ENCODE data around the gene EFNB1. TPM values are rescaled to one million over a fixed set of nuclear protein-coding genes. Genes with fewer than 3 reads are reported as not detected.

EFNB1 gene
- total and polyA plus RNA-seq, 4 donors, result 3.6 to 24.0 (median 11.3) TPM

DNA sequence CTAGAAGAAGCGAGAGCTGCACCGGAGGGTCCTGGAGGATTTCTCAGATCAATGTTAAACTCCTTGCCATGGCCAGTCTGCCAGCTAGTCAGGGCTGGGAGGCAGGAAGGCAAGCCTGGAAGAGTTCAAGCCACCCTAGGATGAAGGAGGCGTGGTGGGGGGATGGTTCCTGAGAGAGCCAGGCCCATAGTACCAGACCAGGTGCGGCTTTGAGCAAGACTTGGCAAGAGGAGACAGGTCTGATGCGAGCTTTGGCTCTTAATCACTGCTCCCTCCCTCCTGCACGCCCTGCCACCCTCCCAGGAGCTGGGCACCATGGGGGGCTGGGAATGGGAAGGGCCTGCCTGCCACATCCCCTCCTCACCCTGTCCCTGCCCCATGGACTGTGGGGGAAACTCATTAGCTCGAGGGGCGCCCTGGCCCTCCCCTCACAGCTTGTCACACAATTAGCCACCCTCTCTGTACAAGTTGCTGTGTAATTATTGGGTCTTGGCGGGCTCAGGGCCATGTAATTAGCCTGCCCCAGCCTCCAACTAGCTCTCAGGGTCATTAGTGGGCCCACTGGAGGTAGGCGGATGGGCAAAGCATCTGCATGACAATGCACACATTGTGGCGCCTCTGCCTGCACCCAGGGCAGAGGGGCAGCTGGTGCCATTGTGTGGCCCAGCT lies 50.3 kb downstream of the EFNB1 start:
- no peak overlapping the region for H3K27ac ChIP-seq (ENCODE audit: low read depth in 1 of 2, low read length in 2 of 2)
- H3K9me3 ChIP-seq (ENCODE audit: control insufficient read depth, low read length), result no peaks in the 10 kb centered on the region
- intact Hi-C loops (cut with DNase I), result no loop called here
- no peaks in the 10 kb centered on the region for H3K36me3 ChIP-seq (ENCODE audit: control insufficient read depth in 1 of 2, insufficient read depth in 2 of 2, low read length in 1 of 2)
- H3K27me3 ChIP-seq (ENCODE audit: control insufficient read depth in 1 of 2, insufficient read depth in 2 of 2, low read length in 1 of 2), result no peaks in the 10 kb centered on the region
- H3K4me1 ChIP-seq (ENCODE audit: control insufficient read depth in 1 of 2, insufficient read depth in 2 of 2, low read length in 2 of 2), result no peaks in the 10 kb centered on the region
- no peak for ATAC-seq (ENCODE audit: low FRiP score)
- no peak overlapping the region for H3K4me3 ChIP-seq (ENCODE audit: low read length in 2 of 2)
- 65 to 93% methylated on average over 10 to 11 of the region's 11 CpGs for WGBS, 2 donors
- no peak for DNase-seq

DNA sequence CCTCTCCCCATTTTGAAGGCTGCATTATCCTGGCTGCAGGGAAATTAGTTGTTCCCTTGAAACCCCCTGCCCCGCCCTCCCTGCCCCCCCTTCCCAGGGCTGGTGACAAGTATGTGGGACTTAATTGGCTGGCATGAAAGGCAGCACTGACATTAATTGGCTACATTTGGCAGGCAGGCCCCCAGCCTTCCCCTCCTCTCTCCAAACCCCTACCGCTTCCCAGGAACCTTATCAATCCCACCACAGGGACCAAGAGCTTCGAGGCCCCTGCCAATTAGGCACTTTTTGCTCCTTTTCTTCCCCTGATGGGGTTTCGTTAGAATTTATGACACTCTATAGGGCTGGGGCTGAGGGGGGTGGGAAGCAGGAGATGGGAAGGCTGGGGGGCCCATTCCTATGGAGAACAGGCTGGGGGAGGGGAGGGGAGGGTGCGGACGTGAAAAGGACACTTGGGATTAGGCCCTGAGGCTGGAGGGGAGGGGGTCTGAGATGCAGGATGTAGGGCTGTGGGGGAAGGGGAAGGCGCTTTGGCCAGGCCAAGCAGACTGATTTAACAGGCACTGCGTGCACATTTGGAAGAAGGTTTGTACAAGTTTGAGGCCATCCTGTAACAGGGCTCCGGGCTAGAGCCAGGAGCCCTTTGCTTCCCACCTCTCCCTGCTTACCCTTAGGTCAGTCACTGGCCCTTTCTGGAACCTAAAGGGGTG lies 52.2 kb downstream of the EFNB1 start:
- no peaks in the 10 kb centered on the region for H3K9me3 ChIP-seq (ENCODE audit: control insufficient read depth, low read length)
- no peaks in the 10 kb centered on the region for H3K27me3 ChIP-seq (ENCODE audit: control insufficient read depth in 1 of 2, insufficient read depth in 2 of 2, low read length in 1 of 2)
- H3K27ac ChIP-seq (ENCODE audit: low read depth in 1 of 2, low read length in 2 of 2), result no peak overlapping the region
- 41 to 68% methylated on average over 9 of the region's 9 CpGs for WGBS, 2 donors
- no peaks in the 10 kb centered on the region for H3K36me3 ChIP-seq (ENCODE audit: control insufficient read depth in 1 of 2, insufficient read depth in 2 of 2, low read length in 1 of 2)
- no peak overlapping the region for H3K4me3 ChIP-seq (ENCODE audit: low read length in 2 of 2)
- intact Hi-C loops (cut with DNase I), result no loop called here
- ATAC-seq (ENCODE audit: low FRiP score), result no peak
- no peaks in the 10 kb centered on the region for H3K4me1 ChIP-seq (ENCODE audit: control insufficient read depth in 1 of 2, insufficient read depth in 2 of 2, low read length in 2 of 2)
- DNase-seq, result no peak

DNA sequence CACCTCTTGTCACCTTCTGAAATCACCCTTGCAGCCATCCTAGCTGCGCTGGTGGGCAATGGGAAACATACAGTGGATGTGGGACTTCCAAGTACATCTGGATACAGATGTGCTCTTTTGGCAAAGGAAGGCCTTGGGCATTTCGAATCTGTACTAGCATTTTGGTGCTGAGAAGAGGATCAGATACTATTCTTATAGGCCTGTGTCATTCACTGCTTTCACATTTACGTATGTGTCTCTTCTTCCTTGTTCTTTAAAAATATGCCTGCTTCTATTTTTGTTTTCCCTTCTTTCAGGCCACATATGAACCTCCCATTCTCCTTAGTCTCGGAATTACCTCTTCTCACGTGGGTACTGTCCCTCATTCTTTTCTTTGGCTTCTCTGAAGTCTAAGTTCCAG lies 53.1 kb downstream of the EFNB1 start:
- Histone ChIP-seq H3K27me3 (ENCODE audit: control insufficient read depth in 1 of 2, insufficient read depth in 2 of 2, low read length in 1 of 2) (no peaks in the 10 kb centered on the region), H3K4me1 (ENCODE audit: control insufficient read depth in 1 of 2, insufficient read depth in 2 of 2, low read length in 2 of 2) (no peaks in the 10 kb centered on the region), H3K36me3 (ENCODE audit: control insufficient read depth in 1 of 2, insufficient read depth in 2 of 2, low read length in 1 of 2) (no peaks in the 10 kb centered on the region), H3K4me3 (ENCODE audit: low read length in 2 of 2) (no peak overlapping the region), H3K27ac (ENCODE audit: low read depth in 1 of 2, low read length in 2 of 2) (no peak overlapping the region), H3K9me3 (ENCODE audit: control insufficient read depth, low read length) (no peaks in the 10 kb centered on the region)
- intact Hi-C loops (cut with DNase I), result no loop called here
- no peak for ATAC-seq (ENCODE audit: low FRiP score)
- DNase-seq, result no peak
- 48 to 74% methylated on average over 5 of the region's 5 CpGs for WGBS, 2 donors

DNA sequence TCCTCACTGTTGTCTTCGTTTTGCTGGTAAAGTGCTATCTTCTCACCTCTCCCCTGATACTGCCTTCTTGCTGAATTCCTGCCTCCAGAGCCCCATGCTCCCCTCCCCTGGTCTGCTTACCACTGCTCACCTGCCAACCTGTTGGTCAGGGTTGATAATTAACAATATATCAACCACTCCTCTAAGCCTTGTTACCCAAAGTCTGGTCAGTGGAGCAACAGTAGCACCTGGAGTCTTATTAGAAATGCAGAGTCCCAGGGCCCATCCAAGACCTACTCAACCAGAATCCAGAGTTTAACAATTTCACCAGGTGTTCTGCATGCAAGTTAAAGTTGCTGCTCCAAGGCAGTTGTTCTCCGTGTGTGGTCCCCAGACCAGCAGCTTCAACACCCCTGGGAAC lies 55.0 kb downstream of the EFNB1 start:
- H3K4me3 ChIP-seq (ENCODE audit: low read length in 2 of 2), result no peak overlapping the region
- intact Hi-C loops (cut with DNase I), result no loop called here
- H3K27ac ChIP-seq (ENCODE audit: low read depth in 1 of 2, low read length in 2 of 2), result no peak overlapping the region
- H3K9me3 ChIP-seq (ENCODE audit: control insufficient read depth, low read length), result no peaks in the 10 kb centered on the region
- ATAC-seq (ENCODE audit: low FRiP score) (no peak), DNase-seq (no peak)
- no peaks in the 10 kb centered on the region for H3K36me3 ChIP-seq (ENCODE audit: control insufficient read depth in 1 of 2, insufficient read depth in 2 of 2, low read length in 1 of 2)
- H3K27me3 ChIP-seq (ENCODE audit: control insufficient read depth in 1 of 2, insufficient read depth in 2 of 2, low read length in 1 of 2), result no peaks in the 10 kb centered on the region
- WGBS, 2 donors, result 71 to 96% methylated on average over 2 of the region's 2 CpGs
- no peaks in the 10 kb centered on the region for H3K4me1 ChIP-seq (ENCODE audit: control insufficient read depth in 1 of 2, insufficient read depth in 2 of 2, low read length in 2 of 2)

DNA sequence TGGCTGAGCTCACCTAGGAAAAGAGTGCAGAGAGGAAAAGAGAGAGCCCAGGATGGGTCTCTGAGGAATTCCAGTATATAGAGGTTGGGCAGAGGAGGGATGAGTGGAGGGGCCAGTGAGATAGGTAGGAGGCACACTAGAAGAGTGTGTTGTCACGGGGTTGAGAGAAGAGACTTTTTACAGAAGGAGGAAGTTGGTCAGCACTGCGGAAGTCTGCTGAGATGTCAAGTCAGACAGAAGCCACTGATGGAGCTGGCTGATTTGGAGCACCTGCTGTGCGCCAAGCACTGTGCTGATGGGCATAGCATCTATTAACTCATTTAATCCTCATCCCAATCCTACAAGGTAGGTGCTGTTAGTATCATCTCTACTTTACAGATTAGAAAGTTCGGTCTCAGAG lies 60.4 kb downstream of the EFNB1 start:
- Histone ChIP-seq H3K36me3 (ENCODE audit: control insufficient read depth in 1 of 2, insufficient read depth in 2 of 2, low read length in 1 of 2) (no peaks in the 10 kb centered on the region), H3K27ac (ENCODE audit: low read depth in 1 of 2, low read length in 2 of 2) (no peak overlapping the region), H3K27me3 (ENCODE audit: control insufficient read depth in 1 of 2, insufficient read depth in 2 of 2, low read length in 1 of 2) (no peaks in the 10 kb centered on the region), H3K4me3 (ENCODE audit: low read length in 2 of 2) (no peak overlapping the region), H3K4me1 (ENCODE audit: control insufficient read depth in 1 of 2, insufficient read depth in 2 of 2, low read length in 2 of 2) (no peaks in the 10 kb centered on the region), H3K9me3 (ENCODE audit: control insufficient read depth, low read length) (no peaks in the 10 kb centered on the region)
- DNase-seq (peak in 1 of 2 donors; percentile 23), ATAC-seq (ENCODE audit: low FRiP score) (no peak)
- intact Hi-C loops (cut with DNase I), result no loop called here
- 80 to 96% methylated on average over 4 of the region's 4 CpGs for WGBS, 2 donors

Other genes with a start within 250 kb of the EFNB1 start
- gene STARD8, start 181.4 kb upstream of the EFNB1 start, total RNA-seq, result 10 to 100 TPM; 11.8 to 17.9 TPM
- 1 to 10 TPM; 1.9 to 3.3 TPM for gene STARD8, start 181.4 kb upstream of the EFNB1 start, polyA plus RNA-seq